Activated effector memory CD4-positive, alpha-beta T cell treated with anti-CD3 and anti-CD28 coated beads, Interleukin-2, amount 50 U/mL, for 16 hours (primary cell): ENCODE results near the gene LRRC70.

Experiments
- DNase-seq: peaks from one replicate; pipeline ENCODE4 v3.0.0-alpha.2; 2020

The LRRC70 gene

GRCh38 chr5:62576570-62577170 is 1.9 kb upstream of the LRRC70 start:
- no peak for DNase-seq

DNA sequence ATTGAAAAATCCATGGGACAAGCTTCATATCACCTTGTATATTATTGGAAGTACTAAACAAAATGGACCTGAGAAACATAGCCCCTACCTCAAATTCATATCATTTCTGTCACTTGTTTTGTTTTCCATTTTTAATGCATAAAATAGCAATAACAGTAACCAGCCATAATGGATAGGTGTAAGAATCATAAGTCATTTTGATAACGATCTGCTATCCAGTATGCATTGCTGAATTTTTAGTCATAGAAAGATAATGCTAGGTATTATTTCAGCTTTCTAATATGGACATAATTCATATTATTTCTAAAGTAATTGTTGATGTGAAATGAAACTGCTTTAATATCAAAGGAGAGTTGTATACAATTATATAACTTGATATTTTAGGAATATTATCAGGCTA is 1.1 kb upstream of the LRRC70 start:
- DNase-seq: no peak

- DNase-seq: no peak
Observed at GRCh38 chr5:62579761-62580160, 1.1 kb downstream of the LRRC70 start.

GRCh38 chr5:62581836-62582597 is 3.4 kb downstream of the LRRC70 start:
- no peak for DNase-seq

DNA sequence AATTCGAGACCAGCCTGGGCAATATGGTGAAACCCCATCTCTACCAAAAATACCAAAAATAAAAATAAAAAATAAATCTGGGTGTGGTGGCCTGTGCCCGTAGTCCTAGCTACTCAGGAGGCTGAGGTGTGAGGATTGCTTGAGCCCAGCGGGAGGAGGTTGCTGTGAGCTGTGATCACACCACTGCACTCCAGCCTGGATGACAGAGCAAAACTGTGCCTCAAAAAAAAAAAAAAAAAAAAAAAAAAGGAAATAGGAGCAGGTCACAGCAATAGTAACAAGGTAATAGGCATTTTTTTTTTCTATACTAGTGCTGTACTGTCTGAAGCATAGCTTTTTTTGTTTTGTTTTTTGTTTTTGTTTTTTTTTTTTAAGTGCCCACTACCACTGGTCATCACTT is 5.8 kb downstream of the LRRC70 start:
- DNase-seq: no peak

GRCh38 chr5:62585306-62585705 is 6.7 kb downstream of the LRRC70 start:
- DNase-seq: no peak

GRCh38 chr5:62585751-62586150 is 7.1 kb downstream of the LRRC70 start:
- no peak for DNase-seq

DNA sequence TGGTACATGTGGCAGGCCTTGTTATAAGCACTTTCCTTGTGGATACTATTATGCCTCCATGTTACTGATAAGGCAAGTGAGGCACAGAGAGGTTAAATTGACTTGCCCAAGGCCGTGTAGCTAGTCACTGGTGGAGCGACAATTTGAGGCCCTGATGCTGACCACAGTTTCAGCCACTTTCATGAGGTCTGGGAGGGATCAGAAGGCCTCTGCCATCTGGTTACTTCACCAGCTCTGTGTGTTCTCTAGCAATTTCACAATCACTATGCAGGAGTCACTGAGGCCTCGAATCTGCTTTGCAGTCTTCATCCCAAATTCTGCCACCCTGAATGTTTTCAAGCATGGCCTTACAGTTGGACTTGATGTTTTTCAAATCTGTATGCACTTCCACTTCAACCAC is 9.1 kb downstream of the LRRC70 start:
- DNase-seq: no peak

DNA sequence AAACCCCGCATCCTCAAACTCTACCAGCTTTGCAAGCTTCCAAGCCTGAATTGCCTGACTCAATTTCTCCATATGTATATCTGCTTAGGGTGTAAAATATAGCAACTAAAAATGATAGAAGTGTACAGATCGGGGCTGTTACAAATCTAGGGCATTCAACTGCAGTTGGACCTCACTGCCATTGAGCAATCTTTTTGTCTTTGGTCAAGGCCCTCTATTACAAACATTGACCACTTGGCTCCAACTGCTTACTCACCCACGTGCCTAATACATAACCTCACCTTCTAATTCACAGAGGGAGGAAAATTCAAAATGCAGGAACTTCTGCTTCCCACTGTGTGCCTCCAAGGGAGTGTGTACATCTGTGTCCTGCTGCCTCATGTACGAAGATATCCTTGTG is 10.0 kb downstream of the LRRC70 start:
- no peak for DNase-seq

DNA sequence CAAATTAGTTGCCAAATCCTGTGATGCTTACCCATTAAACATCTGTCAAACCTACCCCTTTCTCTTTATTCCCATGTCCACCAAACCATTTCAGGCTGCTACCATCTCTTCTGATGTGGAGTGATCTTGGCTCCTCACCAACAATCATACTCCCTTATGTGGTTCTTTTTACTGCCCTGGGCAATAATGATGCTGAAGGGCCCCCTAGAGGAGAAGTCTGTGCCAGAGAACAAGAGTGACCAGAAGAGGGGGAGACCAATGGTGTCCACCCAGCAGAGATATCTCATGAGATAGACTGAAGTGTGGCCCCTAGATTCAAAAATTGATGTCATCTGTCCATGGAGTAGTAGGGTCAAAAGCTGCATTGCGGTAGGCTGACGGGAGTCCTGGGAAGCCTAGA is 10.9 kb downstream of the LRRC70 start:
- DNase-seq: no peak

GRCh38 chr5:62590387-62590786 is 11.8 kb downstream of the LRRC70 start:
- no peak for DNase-seq

DNA sequence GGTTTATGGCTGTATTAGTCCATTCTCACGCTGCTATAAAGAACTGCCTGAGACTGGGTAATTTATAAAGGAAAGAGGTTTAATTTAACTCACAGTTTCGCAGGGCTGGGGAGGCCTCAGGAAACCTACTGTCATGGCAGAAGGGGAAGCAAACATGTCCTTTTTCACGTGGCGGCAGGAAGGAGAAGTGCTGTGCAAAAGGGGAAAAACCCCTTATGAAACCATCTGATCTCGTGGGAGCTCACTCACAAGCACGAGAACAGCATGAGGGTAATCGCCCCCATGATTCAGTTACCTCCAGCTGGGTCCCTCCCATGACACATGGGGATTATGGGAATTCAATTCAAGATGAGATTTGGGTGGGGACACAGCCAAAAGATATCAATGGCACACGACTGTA is 13.9 kb downstream of the LRRC70 start:
- DNase-seq: no peak

DNA sequence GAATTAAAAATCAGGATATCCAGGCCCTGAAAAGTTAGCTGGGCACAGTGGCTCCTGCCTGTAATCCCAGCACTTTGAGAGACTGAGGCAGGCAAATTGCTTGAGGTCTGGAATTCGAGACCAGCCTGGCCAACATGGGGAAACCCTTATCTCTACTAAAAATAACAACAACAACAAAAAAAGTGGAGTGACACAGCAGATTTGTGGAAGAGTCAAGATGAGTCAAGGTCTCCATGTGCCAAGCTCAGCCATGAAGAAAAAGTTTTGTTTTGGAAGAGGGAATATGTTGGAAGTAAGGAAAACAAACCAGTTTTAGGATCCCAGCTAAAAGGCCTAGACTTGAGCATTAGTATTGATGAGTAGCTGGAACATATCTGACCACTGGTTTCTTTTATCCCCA is 14.7 kb downstream of the LRRC70 start:
- no peak for DNase-seq

DNA sequence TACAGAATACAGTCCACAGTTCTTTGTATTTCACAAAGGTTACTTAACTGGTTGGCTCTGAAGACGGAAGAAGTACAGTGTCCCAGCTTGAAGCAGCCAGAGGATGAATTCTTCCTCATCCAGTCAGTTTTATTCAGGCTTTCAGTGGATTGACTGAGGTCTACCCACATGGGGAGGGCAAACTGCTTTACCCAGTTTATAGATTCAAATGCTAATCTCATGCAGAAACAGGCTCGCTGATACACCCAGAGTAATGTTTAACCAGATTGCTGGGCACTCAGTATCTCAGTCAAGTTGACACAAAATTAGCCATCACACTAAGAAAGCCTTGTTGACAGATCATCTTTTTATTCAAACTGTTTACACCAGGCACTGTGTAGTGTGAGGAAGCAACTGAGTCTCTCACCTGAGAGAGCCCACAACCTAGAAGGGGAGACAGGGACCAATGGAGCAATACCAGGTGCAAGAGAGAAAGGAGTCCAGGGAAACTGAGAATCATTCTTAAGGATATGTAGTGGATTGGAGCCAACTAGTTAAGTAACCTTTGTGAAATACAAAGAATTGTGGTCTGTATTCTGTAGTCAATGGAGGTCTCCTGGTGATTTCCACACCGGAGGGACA is 15.9 kb downstream of the LRRC70 start:
- no peak for DNase-seq

GRCh38 chr5:62596096-62596495 is 17.5 kb downstream of the LRRC70 start:
- DNase-seq: no peak

GRCh38 chr5:62596691-62597090 is 18.1 kb downstream of the LRRC70 start:
- no peak for DNase-seq

GRCh38 chr5:62597314-62597713 is 18.7 kb downstream of the LRRC70 start:
- no peak for DNase-seq

DNA sequence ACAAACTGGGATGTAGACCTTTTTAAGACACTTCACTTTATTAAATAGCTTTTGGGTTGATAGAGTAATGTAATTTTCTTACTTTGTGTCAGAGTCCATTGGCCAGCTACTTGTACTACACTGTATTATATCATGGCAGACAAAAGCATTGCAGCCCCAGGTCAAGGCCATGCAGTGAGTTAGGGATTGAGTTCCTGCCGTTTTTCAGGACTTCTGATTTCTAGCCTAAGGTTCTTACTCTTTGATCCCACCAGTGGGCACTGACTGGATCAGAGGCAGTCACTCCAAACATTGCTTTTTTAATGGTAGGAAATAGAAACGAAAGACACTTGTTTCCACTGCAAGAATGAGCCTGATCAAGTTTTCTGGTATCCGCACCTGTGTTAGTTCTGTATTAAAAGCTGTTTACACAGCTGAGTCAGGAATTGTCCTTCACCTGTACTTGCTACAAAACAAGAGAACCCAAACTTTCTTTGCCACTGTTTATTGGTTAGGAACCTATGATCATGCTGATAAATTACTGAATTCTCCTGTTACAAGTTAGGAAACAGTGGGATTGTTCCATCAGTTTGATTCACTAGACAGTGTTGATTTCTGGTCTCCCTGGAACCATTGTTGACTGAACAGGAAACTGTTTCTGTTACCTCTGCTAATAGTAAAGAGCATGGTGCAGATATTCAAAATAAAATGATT is 22.1 kb downstream of the LRRC70 start:
- no peak for DNase-seq

DNA sequence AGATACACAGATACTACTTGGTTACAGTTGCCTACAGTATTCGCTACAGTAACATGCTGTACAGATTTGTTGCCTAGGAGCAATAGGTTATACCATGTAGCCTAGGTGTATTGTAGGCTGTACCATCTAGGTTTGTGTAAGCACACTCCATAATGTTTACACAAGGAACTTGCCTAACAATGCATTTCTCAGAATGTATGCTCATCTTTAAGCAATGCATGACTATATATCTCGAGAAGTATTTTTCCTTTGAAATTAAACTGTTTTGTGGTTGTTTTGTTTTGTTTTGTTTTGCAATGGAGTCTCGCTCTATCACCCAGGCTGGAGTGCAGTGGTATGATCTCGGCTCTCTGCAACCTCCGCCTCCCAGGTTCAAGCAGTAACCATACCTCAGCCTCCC is 25.3 kb downstream of the LRRC70 start:
- DNase-seq: no peak

GRCh38 chr5:62605638-62606037 is 27.0 kb downstream of the LRRC70 start:
- DNase-seq: no peak

DNA sequence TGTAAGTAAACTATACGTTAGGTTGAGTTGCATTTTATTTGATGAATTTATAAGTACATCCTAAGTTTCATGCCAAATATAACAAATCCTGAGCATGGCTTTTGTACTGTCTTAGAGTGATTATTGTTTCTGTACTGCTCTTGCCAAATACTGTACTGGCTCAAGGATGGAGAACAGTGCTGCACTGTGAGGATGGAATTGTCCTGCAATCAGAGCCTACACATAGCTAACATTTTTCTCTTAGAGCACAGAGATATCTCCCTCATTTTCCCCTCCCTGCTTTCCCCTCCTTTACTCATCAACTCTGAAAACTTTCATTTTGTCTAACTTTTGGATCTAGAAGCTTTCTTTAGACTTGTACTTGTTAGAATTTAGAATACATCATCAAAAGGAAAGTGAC is 28.3 kb downstream of the LRRC70 start:
- DNase-seq: no peak

GRCh38 chr5:62607615-62608014 is 29.0 kb downstream of the LRRC70 start:
- DNase-seq: no peak

- no peak for DNase-seq
Observed at GRCh38 chr5:62608529-62609511, 30.2 kb downstream of the LRRC70 start.
